Umbilical cord (tissue), 2 donors: ENCODE measurements around the gene ENO4. TPM values are rescaled to one million over a fixed set of nuclear protein-coding genes. Genes with fewer than 3 reads are reported as not detected.

Experiments used
- DNase-seq: peaks from one replicate; pipeline ENCODE4 v3.0.0-alpha.2; 2015; ENCODE audit warnings: low spot score
- total RNA-seq: library from RNA; depleted of rRNA; stranded (reverse); fragments of >200 nt; gene quantifications from one replicate; pipeline ENCODE4 v1.2.3, GENCODE V29; 2014; ENCODE audit warnings: low replicate concordance; ENCODE audit not compliant: insufficient read depth

The ENO4 gene
- total RNA-seq, 1 donor from 2014 or later = 0.72 TPM

DNA sequence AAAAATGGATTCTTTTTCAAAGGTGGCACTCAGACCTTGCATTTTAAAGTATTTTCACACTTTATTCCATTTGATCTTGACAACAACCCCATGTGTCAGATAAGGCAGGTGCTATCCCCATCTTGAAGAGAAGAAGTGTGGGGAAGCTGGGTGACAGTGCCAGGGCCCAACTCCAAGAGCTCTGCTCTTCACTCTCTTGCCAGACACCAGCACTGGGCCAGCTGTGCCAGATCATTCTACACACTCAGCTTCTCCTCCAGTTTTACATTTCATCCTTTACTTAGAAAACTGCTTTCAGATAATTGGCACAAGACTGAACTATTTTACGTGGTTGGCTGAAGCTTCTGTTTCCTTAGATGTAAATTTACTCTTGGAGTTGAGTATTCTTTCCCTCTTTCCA is 64.4 kb downstream of the ENO4 start:
- DNase-seq = no peak

DNA sequence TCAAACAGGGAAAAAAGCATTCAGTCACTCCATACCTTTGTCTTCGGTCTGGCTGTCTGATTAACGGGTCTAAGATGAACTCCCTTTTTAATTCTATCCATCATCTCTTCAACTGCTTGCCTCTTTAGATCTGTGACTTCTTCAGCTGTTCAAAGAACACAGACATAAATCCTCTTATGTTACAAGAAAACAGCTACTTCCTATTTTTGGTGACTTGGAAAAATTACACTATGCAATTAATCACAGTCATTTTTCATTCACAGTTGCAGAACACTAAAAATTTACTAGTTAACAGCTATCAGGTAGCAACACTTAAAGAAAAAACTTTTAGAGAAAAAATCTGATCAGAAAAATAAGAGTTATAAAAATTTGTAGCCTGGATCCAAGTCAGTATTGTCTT is 66.0 kb downstream of the ENO4 start:
- DNase-seq = no peak

DNA sequence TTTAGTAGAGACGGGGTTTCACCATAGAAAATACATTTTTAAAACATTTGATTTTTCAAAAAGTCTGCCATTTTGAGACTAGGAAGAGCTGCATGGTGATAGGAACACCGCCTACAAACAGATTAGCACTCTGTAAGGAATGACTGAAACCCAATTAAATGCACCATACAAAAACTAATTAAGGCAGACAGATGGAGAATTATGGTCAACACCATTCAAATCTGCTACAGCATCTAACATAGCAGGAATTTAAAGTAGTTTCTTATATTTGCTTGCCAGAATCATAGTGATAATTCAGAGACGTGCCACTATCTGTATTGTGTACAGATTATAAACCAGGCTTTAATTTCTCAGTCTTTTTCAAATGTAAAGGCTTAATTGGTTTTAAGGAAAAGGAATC is 68.2 kb downstream of the ENO4 start:
- no peak for DNase-seq

DNA sequence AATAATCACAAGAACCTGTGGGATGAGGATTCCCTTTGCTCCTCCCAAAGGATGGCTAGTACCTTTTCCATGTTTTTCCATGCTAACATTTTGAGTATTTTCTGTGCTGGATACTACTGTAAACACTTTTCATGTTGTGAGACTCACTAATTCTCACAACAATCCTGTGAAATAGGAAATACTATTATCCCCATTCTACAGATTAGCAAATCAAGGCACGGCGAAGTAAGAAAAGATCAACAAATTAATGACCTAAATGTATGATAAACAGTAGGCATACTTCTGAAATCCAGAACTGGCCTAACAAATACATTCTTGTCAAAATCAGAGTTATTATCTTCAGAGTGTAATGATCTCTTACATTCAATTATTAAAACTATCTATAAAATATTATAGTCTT is 69.3 kb downstream of the ENO4 start:
- DNase-seq = no peak

DNA sequence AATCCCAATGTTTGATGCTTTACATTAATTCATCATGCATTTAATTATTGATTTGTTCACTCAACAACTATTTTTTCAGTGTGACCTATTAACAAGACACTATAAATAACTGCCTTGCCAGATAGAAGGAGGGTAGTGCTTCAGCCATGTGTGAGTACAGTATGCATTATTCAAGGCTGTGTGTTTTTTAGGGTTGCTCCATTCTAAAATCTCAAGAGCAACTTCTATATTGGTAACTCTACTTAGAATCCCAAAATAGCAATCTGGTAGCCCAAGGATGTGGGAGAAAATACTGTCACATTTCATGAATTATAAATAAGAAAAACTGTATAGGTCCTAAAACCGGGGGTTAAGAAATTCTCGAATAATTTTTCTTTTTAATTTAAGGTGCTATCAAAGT is 69.9 kb downstream of the ENO4 start:
- DNase-seq = no peak

DNA sequence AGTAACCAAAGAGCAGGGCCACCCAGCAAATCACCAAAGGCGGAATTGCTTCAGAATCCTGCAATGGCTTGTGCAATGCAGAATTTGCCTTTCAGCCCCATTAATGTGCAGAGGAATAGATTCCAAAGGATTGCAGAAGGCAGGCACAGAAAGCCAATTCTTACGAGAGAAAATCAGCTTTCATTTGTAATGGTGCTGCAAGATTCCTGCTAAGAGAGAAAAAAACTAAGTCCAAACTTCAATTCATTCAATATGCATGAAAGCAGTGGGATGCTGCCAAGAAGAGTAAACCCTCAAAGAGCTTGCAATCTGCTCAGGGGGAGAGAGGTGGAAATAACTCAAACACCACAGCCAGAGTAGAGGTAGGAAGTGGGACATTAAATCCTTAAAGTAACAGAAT is 70.4 kb downstream of the ENO4 start:
- no peak for DNase-seq

DNA sequence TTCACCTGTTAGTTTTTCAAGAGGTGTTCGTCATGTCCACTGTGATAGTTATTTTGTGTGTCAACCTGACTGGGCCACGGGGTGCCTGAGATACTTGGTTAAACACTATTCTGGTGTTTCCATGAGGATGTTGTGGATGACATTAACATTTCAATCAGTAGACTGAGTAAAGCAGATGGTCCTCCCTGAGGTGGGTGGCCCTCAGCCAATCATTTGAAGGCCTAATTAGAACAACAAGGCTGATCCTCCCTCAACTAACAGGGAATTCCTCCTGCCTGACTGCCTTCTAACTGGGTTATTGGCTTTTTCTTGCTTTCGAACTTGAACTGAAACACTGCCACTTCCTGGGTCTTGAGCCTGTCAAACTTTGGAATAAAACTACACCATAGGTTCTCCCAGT is 75.8 kb downstream of the ENO4 start:
- no peak for DNase-seq

DNA sequence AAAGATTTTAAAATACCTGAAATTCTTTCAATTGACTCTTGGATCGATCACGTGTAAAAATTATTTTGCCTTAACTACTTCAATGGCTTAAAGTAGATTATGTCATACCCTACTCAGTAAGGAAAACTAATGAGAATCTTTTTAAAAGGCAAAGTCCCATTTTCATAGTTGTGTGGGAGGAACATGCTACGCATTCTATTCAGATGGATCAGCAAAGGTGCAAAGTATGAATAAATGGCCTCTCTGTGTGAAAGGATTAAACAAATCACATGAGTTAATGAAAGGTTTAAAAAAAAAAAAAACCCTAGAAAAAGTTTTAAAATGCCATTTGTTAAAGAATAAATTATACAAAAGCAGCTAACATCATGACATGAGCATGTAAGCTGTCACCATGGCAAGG is 77.1 kb downstream of the ENO4 start:
- DNase-seq = no peak

DNA sequence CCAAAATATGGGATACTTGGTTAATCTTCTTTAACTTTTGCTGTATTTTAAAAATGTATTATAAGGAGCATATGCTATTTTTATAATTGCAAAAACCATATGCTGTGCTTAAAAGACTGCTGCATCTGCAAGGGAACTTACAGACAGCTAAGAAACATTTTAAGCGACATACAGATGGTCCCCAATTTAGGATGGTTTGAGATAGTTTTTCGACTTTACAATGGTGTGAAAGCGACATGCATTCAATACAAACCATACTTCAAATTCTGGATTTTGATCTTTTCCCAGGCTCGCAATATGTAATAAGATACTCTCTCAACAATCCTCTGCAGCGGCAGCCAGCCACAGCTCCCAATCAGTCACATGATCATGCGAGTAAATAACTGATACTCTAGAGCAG is 82.5 kb downstream of the ENO4 start:
- no peak for DNase-seq

Other genes with a start within 250 kb of the ENO4 start
- not detected for gene PNLIPRP2, start 228.5 kb upstream of the ENO4 start, total RNA-seq
- gene HSPA12A, start 106.9 kb upstream of the ENO4 start, total RNA-seq = 13.0 TPM
- 1.4 TPM for gene SHTN1, start 155.7 kb downstream of the ENO4 start, total RNA-seq